RWPE2 (cell line): ENCODE results near the gene ATP4B.
"Not testable (repeated sequence)": the region's sequence is repeated elsewhere in the genome, so short reads cannot be mapped to it uniquely, and the experiment has no call there.

Experiments used
- ATAC-seq: fragments of 200-7000 bp; cut with Tn5 transposase; 3 replicates; pipeline ENCODE4 v1.9.1; 2021; ENCODE audit warnings: low read depth
- DNase-seq: peaks from one replicate; pipeline ENCODE4 v3.0.0-alpha.2; 2020; ENCODE audit warnings: low spot score
- H3K27ac ChIP-seq: fragments of 450-650 bp; 2 replicates; pipeline ENCODE4 v1.5.1; 2017; ENCODE audit warnings: mild to moderate bottlenecking; ENCODE audit not compliant: poor library complexity, severe bottlenecking
- H3K27me3 ChIP-seq: fragments of 250-450 bp; sonication (Bioruptor Pico); 2 replicates; pipeline ENCODE4 v1.5.1; 2021; ENCODE audit warnings: mild to moderate bottlenecking, moderate library complexity; ENCODE audit not compliant: insufficient read depth, poor library complexity, severe bottlenecking
- H3K36me3 ChIP-seq: fragments of 250-450 bp; sonication (Bioruptor Pico); 2 replicates; pipeline ENCODE4 v1.5.1; 2020; ENCODE audit warnings: low read depth, mild to moderate bottlenecking, moderate library complexity
- H3K4me1 ChIP-seq: fragments of 250-450 bp; sonication (Bioruptor Pico); 2 replicates; pipeline ENCODE4 v1.5.1; 2021; ENCODE audit warnings: mild to moderate bottlenecking, moderate library complexity; ENCODE audit not compliant: insufficient read depth, poor library complexity, severe bottlenecking
- H3K4me3 ChIP-seq: fragments of 250-450 bp; sonication (Bioruptor Pico); 2 replicates; pipeline ENCODE4 v1.5.1; 2021; ENCODE audit warnings: mild to moderate bottlenecking, moderate library complexity; ENCODE audit not compliant: severe bottlenecking
- H3K9me3 ChIP-seq: fragments of 250-450 bp; sonication (Bioruptor Pico); 2 replicates; pipeline ENCODE4 v1.5.1; 2021; ENCODE audit warnings: mild to moderate bottlenecking, moderate library complexity; ENCODE audit not compliant: severe bottlenecking
- CTCF ChIP-seq: fragments of 450-650 bp; IDR thresholded peaks from one replicate; pipeline ENCODE4 v1.5.1; 2017; ENCODE audit warnings: mild to moderate bottlenecking, moderate library complexity; ENCODE audit not compliant: poor library complexity, severe bottlenecking

ATP4B gene

GRCh38 chr13:113621498-113621897, 36.5 kb downstream of the ATP4B start:
- H3K9me3 ChIP-seq, ATAC-seq, H3K4me3 ChIP-seq, H3K27ac ChIP-seq, H3K4me1 ChIP-seq, H3K27me3 ChIP-seq: not testable (repeated sequence)
- DNase-seq = peak; percentile 27
- peak; percentile 28 for TF ChIP-seq CTCF
- peaks cover 51% of the 10 kb centered on the region for H3K36me3 ChIP-seq

GRCh38 chr13:113621046-113621445, 37.0 kb downstream of the ATP4B start:
- peaks cover 52% of the 10 kb centered on the region for H3K36me3 ChIP-seq
- no peak for TF ChIP-seq CTCF
- H3K27ac ChIP-seq = no peak overlapping the region

GRCh38 chr13:113620036-113620796, 37.8 kb downstream of the ATP4B start:
- peaks cover 53% of the 10 kb centered on the region for H3K36me3 ChIP-seq
- no peak for TF ChIP-seq CTCF
- H3K27ac ChIP-seq = no peak overlapping the region
- ATAC-seq (no peak), DNase-seq (peak; percentile 40)
- H3K4me1 ChIP-seq = no peaks in the 10 kb centered on the region
- no peaks in the 10 kb centered on the region for H3K9me3 ChIP-seq
- no peak overlapping the region for H3K4me3 ChIP-seq
- no peaks in the 10 kb centered on the region for H3K27me3 ChIP-seq

More at GRCh38 chr13:113621046-113621445, 37.0 kb downstream of the ATP4B start:
- no peak for ATAC-seq
- no peak overlapping the region for H3K4me3 ChIP-seq
- H3K27me3 ChIP-seq = no peaks in the 10 kb centered on the region
- no peaks in the 10 kb centered on the region for H3K9me3 ChIP-seq
- DNase-seq = peak; percentile 20
- no peaks in the 10 kb centered on the region for H3K4me1 ChIP-seq

GRCh38 chr13:113618455-113618854, 39.5 kb downstream of the ATP4B start:
- peaks cover 56% of the 10 kb centered on the region for H3K36me3 ChIP-seq

More at GRCh38 chr13:113618455-113618854, 39.5 kb downstream of the ATP4B start:
- H3K4me1 ChIP-seq = no peaks in the 10 kb centered on the region
- TF ChIP-seq CTCF = no peak
- H3K27ac ChIP-seq = no peak overlapping the region
- no peaks in the 10 kb centered on the region for H3K9me3 ChIP-seq
- H3K4me3 ChIP-seq = no peak overlapping the region
- ATAC-seq (no peak), DNase-seq (no peak)
- H3K27me3 ChIP-seq = no peaks in the 10 kb centered on the region
